HG03354 (cell line): ENCODE data around the gene PIM3.
A peak's percentile ranks its signal among the peaks of the same experiment; 100 is the strongest.

Source experiments
- ATAC-seq: cut with Tn5 transposase; IDR thresholded peaks from one replicate; pipeline ENCODE4 v1.9.1; 2021; ENCODE audit warnings: mild to moderate bottlenecking; ENCODE audit not compliant: unreplicated experiment, poor library complexity, severe bottlenecking

The PIM3 gene

GRCh38 chr22:49964136-49965090 is 3.8 kb downstream of the PIM3 start:
- no peak for ATAC-seq

- ATAC-seq = no peak
Measured at GRCh38 chr22:49965091-49966040, 4.8 kb downstream of the PIM3 start.

- no peak for ATAC-seq
Measured at GRCh38 chr22:49966041-49966773, 5.6 kb downstream of the PIM3 start.

GRCh38 chr22:49966774-49967705 is 6.5 kb downstream of the PIM3 start:
- ATAC-seq = no peak

- ATAC-seq = no peak
Measured at GRCh38 chr22:49967706-49968208, 7.2 kb downstream of the PIM3 start.

- ATAC-seq = no peak
Measured at GRCh38 chr22:49968313-49968830, 7.8 kb downstream of the PIM3 start.

- no peak for ATAC-seq
Measured at GRCh38 chr22:49968831-49969661, 8.5 kb downstream of the PIM3 start.

GRCh38 chr22:49969751-49970527 is 9.4 kb downstream of the PIM3 start:
- no peak for ATAC-seq

GRCh38 chr22:49970528-49971231 is 10.1 kb downstream of the PIM3 start:
- peak; percentile 73 for ATAC-seq

GRCh38 chr22:49971232-49972162 is 10.9 kb downstream of the PIM3 start:
- ATAC-seq = peak; percentile 19

GRCh38 chr22:49972163-49973017 is 11.8 kb downstream of the PIM3 start:
- ATAC-seq = no peak

GRCh38 chr22:49973018-49973961 is 12.7 kb downstream of the PIM3 start:
- no peak for ATAC-seq
